Aorta (tissue), 5 donors: ENCODE data around the gene PPP6R3. TPM values are rescaled to one million over a fixed set of nuclear protein-coding genes. Genes with fewer than 3 reads are reported as not detected.

Experiments used
- ATAC-seq: fragments of 200-7000 bp; cut with Tn5 transposase; one replicate; pipeline ENCODE4 v1.9.1; 2022; ENCODE audit warnings: moderate library complexity; ENCODE audit not compliant: low FRiP score
- DNase-seq, 2 donors: peaks; one replicate each; pipeline ENCODE4 v3.0.0-alpha.2; 2020
- H3K27ac ChIP-seq, 2 donors: one replicate each; pipeline ENCODE4 v1.5.1; 2013; ENCODE audit warnings: low read length in 2 of 2, mild to moderate bottlenecking in 2 of 2, moderate library complexity in 2 of 2, control low read depth in 1 of 2, inconsistent platforms in 1 of 2, low read depth in 1 of 2
- H3K27me3 ChIP-seq, 2 donors: one replicate each; pipeline ENCODE4 v1.6.1; 2013; ENCODE audit warnings: control low read depth in 1 of 2, low read length in 1 of 2, mild to moderate bottlenecking in 1 of 2, moderate library complexity in 1 of 2; ENCODE audit not compliant: insufficient read depth in 2 of 2, control insufficient read depth in 1 of 2
- H3K36me3 ChIP-seq, 2 donors: one replicate each; pipeline ENCODE4 v1.6.1; 2013; ENCODE audit warnings: control low read depth in 1 of 2, low read length in 1 of 2, mild to moderate bottlenecking in 1 of 2; ENCODE audit not compliant: insufficient read depth in 2 of 2, control insufficient read depth in 1 of 2
- H3K4me1 ChIP-seq, 2 donors: one replicate each; pipeline ENCODE4 v1.6.1; 2013; ENCODE audit warnings: low read length in 2 of 2, control low read depth in 1 of 2, mild to moderate bottlenecking in 1 of 2, moderate library complexity in 1 of 2; ENCODE audit not compliant: insufficient read depth in 2 of 2, control insufficient read depth in 1 of 2
- H3K4me3 ChIP-seq, 2 donors: one replicate each; pipeline ENCODE4 v1.5.1; 2013; ENCODE audit warnings: low read length in 2 of 2, control low read depth in 1 of 2, mild to moderate bottlenecking in 1 of 2
- H3K9me3 ChIP-seq: one replicate; pipeline ENCODE4 v1.6.1; 2013; ENCODE audit warnings: mild to moderate bottlenecking, low read length; ENCODE audit not compliant: control insufficient read depth
- WGBS, 2 donors: extraction: QIAGEN DNeasy Blood & Tissue Kit; methylation state at CpG; one replicate each; pipeline ENCODE4 v1.1.7; 2013; 5-methylcytosine and 5-hydroxymethylcytosine counted together
- intact Hi-C, 2 donors: fragments of 100-400 bp; cut with DNase I; formaldehyde crosslinking; loops; one replicate each; pipeline versions ENCODE4 v1.14.2 to v1.15.0; 2022
- polyA plus RNA-seq, 2 donors: library from polyadenylated mRNA; stranded (reverse); fragments of 200-250 nt; gene quantifications; one replicate each; pipeline ENCODE4 v1.2.3, GENCODE V29; 2013
- total RNA-seq, 2 donors: library from RNA; stranded (reverse); fragmentation: NEBNext Ultra II Directional; extraction: Animal tissue kit (Norgen Biotek cat#: 25700); gene quantifications; one replicate each; pipeline ENCODE4 v1.2.1, GENCODE V29; 2021
- donor health status: healthy with polysubstance abuse.
- donor health status: Bipolar disorder and iron deficiency.
- donor health status: DM: no; HTN: no; CAD: no.
- donor health status: DM: no; HTN: no; CAD: no.
- donor health status: DM: yes; HTN: yes; CAD: no.

PPP6R3 gene
- total and polyA plus RNA-seq, 4 donors: 18.8 to 109 (median 65.4) TPM

GRCh38 chr11:68513930-68514487 is 53.5 kb downstream of the PPP6R3 start:
- Histone ChIP-seq H3K36me3 (no peaks in the 10 kb centered on the region), H3K4me3 (no peak overlapping the region), H3K4me1 (no peaks in the 10 kb centered on the region), H3K9me3 (no peaks in the 10 kb centered on the region), H3K27me3 (no peaks in the 10 kb centered on the region), H3K27ac (no peak overlapping the region)
- no peak for DNase-seq
- no peak for ATAC-seq
- intact Hi-C loops: no loop called here
- WGBS, 2 donors: 89% methylated on average over 6 of the region's 6 CpGs

DNA sequence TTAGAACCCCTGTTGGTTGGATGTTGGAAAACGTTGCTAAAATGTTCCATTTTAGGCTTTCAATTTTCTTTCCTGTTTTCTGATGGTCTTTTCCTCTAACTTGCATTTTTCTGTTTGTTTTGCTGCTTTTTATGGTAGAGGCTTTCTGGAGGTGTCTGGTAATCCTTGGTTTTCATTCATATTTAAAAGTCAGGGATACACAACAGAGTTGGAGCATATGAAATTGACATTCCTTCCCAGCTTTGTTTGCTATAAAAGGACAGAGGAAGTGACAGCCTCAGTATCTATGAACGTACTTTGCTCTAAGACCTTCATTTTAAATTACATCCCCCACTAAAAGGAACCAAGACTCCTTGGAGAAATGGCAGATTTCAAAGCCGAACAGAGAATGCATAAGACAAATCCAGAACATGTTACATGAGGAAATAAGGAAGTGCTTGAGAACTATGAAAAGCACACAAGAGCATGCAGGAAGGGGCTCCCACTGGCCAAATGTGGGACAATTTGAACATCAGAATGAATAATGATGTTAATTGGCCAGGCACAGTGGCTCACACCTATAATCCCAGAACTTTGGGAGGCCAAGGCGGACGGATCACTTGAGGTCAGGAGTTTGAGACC is 56.7 kb downstream of the PPP6R3 start:
- DNase-seq: no peak
- Histone ChIP-seq H3K27me3 (no peaks in the 10 kb centered on the region), H3K9me3 (no peaks in the 10 kb centered on the region), H3K36me3 (peaks cover 0 to 5% of the 10 kb centered on the region in 2 donors), H3K4me1 (peaks cover 0 to 2% of the 10 kb centered on the region in 2 donors), H3K27ac (no peak overlapping the region), H3K4me3 (no peak overlapping the region)
- WGBS, 2 donors: 78 to 81% methylated on average over 5 of the region's 5 CpGs
- intact Hi-C loops: no loop called here
- ATAC-seq: no peak

DNA sequence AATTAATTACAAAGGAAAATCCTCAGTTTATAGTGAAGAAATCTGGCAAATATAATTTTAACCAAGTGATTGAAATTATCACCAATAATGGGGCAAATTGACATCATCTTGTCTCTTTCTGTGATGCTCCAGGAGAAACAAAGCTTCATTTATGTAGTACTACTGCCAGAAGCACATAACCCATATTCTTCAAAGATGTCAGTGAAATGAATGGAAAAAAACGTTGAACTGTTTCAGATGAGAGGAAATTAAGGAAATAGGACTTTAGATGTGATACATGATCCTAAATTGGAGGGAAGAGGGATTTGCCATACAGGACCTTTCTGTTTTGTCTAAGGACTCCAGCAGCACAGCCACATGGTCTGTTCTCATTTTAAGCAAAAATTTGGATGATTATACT is 57.6 kb downstream of the PPP6R3 start:
- intact Hi-C loops: no loop called here

GRCh38 chr11:68521969-68522652 is 61.6 kb downstream of the PPP6R3 start:
- ATAC-seq (no peak), DNase-seq (no peak)
- 77 to 85% methylated on average over 4 of the region's 4 CpGs for WGBS, 2 donors
- Histone ChIP-seq H3K27me3 (no peaks in the 10 kb centered on the region), H3K36me3 (peaks cover 0 to 8% of the 10 kb centered on the region in 2 donors), H3K9me3 (no peaks in the 10 kb centered on the region), H3K4me1 (peaks cover 0 to 6% of the 10 kb centered on the region in 2 donors), H3K4me3 (no peak overlapping the region), H3K27ac (no peak overlapping the region)
- intact Hi-C loops: no loop called here

More for the DNA sequence above, 57.6 kb downstream of the PPP6R3 start:
- Histone ChIP-seq H3K27me3 (no peaks in the 10 kb centered on the region), H3K36me3 (peaks cover 0 to 5% of the 10 kb centered on the region in 2 donors), H3K4me1 (peaks cover 0 to 2% of the 10 kb centered on the region in 2 donors), H3K4me3 (no peak overlapping the region), H3K9me3 (no peaks in the 10 kb centered on the region), H3K27ac (no peak overlapping the region)
- 47 to 49% methylated on average over 1 of the region's 1 CpG for WGBS, 2 donors
- ATAC-seq (no peak), DNase-seq (no peak)

- H3K27me3 ChIP-seq: no peaks in the 10 kb centered on the region
- no peaks in the 10 kb centered on the region for H3K9me3 ChIP-seq
- H3K27ac ChIP-seq: no peak overlapping the region
- ATAC-seq (no peak), DNase-seq (no peak)
- intact Hi-C loops: no loop called here
- H3K4me1 ChIP-seq: peaks cover 0 to 6% of the 10 kb centered on the region in 2 donors
- H3K36me3 ChIP-seq: peaks cover 0 to 10% of the 10 kb centered on the region in 2 donors
- no peak overlapping the region for H3K4me3 ChIP-seq
- 91 to 93% methylated on average over 4 of the region's 4 CpGs for WGBS, 2 donors
Measured at GRCh38 chr11:68523033-68523432, 62.5 kb downstream of the PPP6R3 start.

DNA sequence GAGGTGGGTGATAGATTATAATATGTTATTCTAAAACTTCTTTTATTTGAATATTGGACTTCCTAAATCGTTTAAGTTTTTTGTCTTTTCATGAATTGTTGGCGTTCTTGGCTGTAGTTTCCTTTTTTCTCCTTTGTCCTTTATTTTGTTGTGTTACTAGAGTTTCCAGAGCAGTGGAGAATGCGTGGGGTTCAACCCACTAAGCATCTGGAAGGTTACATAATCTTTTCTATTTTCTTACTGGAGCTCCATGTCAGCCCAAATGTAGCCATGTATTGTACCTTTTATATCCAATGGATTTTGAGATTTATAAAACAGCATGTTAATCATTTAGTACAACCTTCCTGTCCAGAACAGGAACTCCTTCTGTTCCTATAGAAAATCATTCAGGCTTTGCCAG is 63.2 kb downstream of the PPP6R3 start:
- no peak overlapping the region for H3K27ac ChIP-seq
- H3K36me3 ChIP-seq: peaks cover 0 to 10% of the 10 kb centered on the region in 2 donors
- DNase-seq (no peak), ATAC-seq (no peak)
- no peaks in the 10 kb centered on the region for H3K9me3 ChIP-seq
- H3K27me3 ChIP-seq: no peaks in the 10 kb centered on the region
- 72 to 83% methylated on average over 3 of the region's 3 CpGs for WGBS, 2 donors
- intact Hi-C loops: no loop called here
- H3K4me3 ChIP-seq: no peak overlapping the region
- peaks cover 0 to 6% of the 10 kb centered on the region in 2 donors for H3K4me1 ChIP-seq

DNA sequence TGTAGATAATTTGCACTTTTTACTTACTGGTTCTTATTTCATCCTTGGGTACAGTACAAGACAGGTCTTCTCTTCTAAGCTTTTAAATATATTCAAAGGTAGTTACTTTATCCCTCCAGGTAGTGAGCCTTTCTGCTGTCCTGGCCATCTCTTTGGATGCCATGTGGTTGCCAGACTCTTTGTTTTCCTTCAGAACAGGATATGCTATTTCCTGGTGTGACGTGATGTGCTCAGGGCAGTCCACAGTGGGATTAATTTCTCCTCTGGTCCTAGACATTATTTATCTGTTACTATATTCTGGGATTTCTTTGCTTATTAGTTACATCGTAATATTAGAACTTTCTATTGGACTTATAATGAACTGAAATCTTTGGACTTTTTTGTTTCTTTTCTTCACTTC is 63.7 kb downstream of the PPP6R3 start:
- DNase-seq (no peak), ATAC-seq (no peak)
- no peaks in the 10 kb centered on the region for H3K9me3 ChIP-seq
- H3K36me3 ChIP-seq: peaks cover 0 to 10% of the 10 kb centered on the region in 2 donors
- H3K27ac ChIP-seq: no peak overlapping the region
- 44 to 53% methylated on average over 2 of the region's 2 CpGs for WGBS, 2 donors
- H3K4me1 ChIP-seq: peaks cover 0 to 6% of the 10 kb centered on the region in 2 donors
- intact Hi-C loops: no loop called here
- H3K27me3 ChIP-seq: no peaks in the 10 kb centered on the region
- no peak overlapping the region for H3K4me3 ChIP-seq

- no peaks in the 10 kb centered on the region for H3K27me3 ChIP-seq
- WGBS, 2 donors: 67% methylated on average over 2 of the region's 2 CpGs
- no peak overlapping the region for H3K27ac ChIP-seq
- H3K4me1 ChIP-seq: peaks cover 0 to 3% of the 10 kb centered on the region in 2 donors
- intact Hi-C loops: loop anchor here in 1 of 2 donors (5.0 kb wide), 1 partner anchor 62 kb away; the partner anchor contains the start of gene PPP6R3
- H3K9me3 ChIP-seq: no peaks in the 10 kb centered on the region
- no peak overlapping the region for H3K4me3 ChIP-seq
- ATAC-seq: no peak
- no peak for DNase-seq
- peaks cover 0 to 11% of the 10 kb centered on the region in 2 donors for H3K36me3 ChIP-seq
Measured at GRCh38 chr11:68524681-68525080, 64.1 kb downstream of the PPP6R3 start.
